IMR-90 (cell line): ENCODE data around the gene PID1. TPM values are rescaled to one million over a fixed set of nuclear protein-coding genes. Genes with fewer than 3 reads are reported as not detected.

Experiments
- ATAC-seq: fragments of 200-7000 bp; cut with Tn5 transposase; 2 replicates; pipeline ENCODE4 v1.9.1; 2020; ENCODE audit warnings: low read depth, mild to moderate bottlenecking, moderate library complexity
- BruUV-seq: library from RNA; stranded (reverse); fragments of 400-500 nt; replicated peaks from 2 replicates; lab custom pipeline; 2021; lab: Mats Ljungman, UMichigan
- CTCF ChIA-PET: fragments of 300-600 bp; formaldehyde crosslinking; extraction: SDS; loops from one replicate; lab custom pipeline; 2021; ENCODE audit warnings: antibody characterized with exemption; lab: Yijun Ruan, JAX
- POLR2A ChIA-PET: fragments of 300-600 bp; sonication (Branson Sonifier 250); formaldehyde crosslinking; loops from one replicate; lab custom pipeline; 2022; ENCODE audit warnings: antibody characterized with exemption; ENCODE audit not compliant: unreplicated experiment; lab: Charles Lee
- DNase-seq: peaks from one replicate; pipeline ENCODE4 v3.0.0; 2013
- H2AFZ ChIP-seq: replicated peaks from 2 replicates; pipeline ENCODE3; 2013; ENCODE audit warnings: low read length, mild to moderate bottlenecking; ENCODE audit not compliant: poor library complexity
- H2AK5ac ChIP-seq: 2 replicates; pipeline ENCODE4 v1.6.1; 2013; ENCODE audit warnings: low read depth, low read length, inconsistent platforms
- H2AK9ac ChIP-seq: replicated peaks from 2 replicates; pipeline ENCODE3; 2013; ENCODE audit warnings: mild to moderate bottlenecking, low read depth, low read length, moderate library complexity; ENCODE audit not compliant: poor library complexity
- H2BK120ac ChIP-seq: 2 replicates; pipeline ENCODE4 v1.6.1; 2013; ENCODE audit warnings: low read depth, low read length, inconsistent platforms
- H2BK15ac ChIP-seq: 3 replicates; pipeline ENCODE4 v1.6.1; 2013; ENCODE audit warnings: low read depth, low read length, inconsistent platforms
- H2BK20ac ChIP-seq: 2 replicates; pipeline ENCODE4 v1.6.1; 2013; ENCODE audit warnings: low read depth, mild to moderate bottlenecking, inconsistent platforms, low read length, moderate library complexity
- H2BK5ac ChIP-seq: 2 replicates; pipeline ENCODE4 v1.6.1; 2013; ENCODE audit warnings: mild to moderate bottlenecking, low read depth, low read length, inconsistent platforms; ENCODE audit not compliant: poor library complexity, severe bottlenecking
- H3K14ac ChIP-seq: replicated peaks from 2 replicates; pipeline ENCODE4 v1.6.1; 2013; ENCODE audit warnings: low read depth, low read length, inconsistent platforms
- H3K18ac ChIP-seq: 2 replicates; pipeline ENCODE4 v1.6.1; 2013; ENCODE audit warnings: low read depth, low read length, control low read depth
- H3K23ac ChIP-seq: 2 replicates; pipeline ENCODE4 v1.6.1; 2013; ENCODE audit warnings: low read depth, low read length, inconsistent platforms
- H3K27ac ChIP-seq: 2 replicates; pipeline ENCODE4 v1.5.1; 2013; ENCODE audit warnings: mild to moderate bottlenecking, control low read depth, low read length; ENCODE audit not compliant: insufficient read depth
- H3K27me3 ChIP-seq: 2 replicates; pipeline ENCODE4 v1.6.1; 2013; ENCODE audit warnings: low read length; ENCODE audit not compliant: control insufficient read depth, insufficient read depth
- H3K36me3 ChIP-seq: 2 replicates; pipeline ENCODE4 v1.6.1; 2013; ENCODE audit warnings: low read length, mixed read lengths; ENCODE audit not compliant: control insufficient read depth, insufficient read depth
- H3K4ac ChIP-seq: 2 replicates; pipeline ENCODE4 v1.6.1; 2013; ENCODE audit warnings: low read depth, low read length, inconsistent platforms
- H3K4me1 ChIP-seq: 2 replicates; pipeline ENCODE4 v1.6.1; 2013; ENCODE audit warnings: low read length, mixed read lengths; ENCODE audit not compliant: control insufficient read depth, insufficient read depth
- H3K4me2 ChIP-seq: 2 replicates; pipeline ENCODE4 v1.6.1; 2013; ENCODE audit warnings: low read depth, mild to moderate bottlenecking, control low read depth, low read length, moderate library complexity
- H3K4me3 ChIP-seq: 2 replicates; pipeline ENCODE4 v1.5.1; 2013; ENCODE audit warnings: low read depth, mild to moderate bottlenecking, control low read depth, low read length, moderate library complexity; ENCODE audit not compliant: insufficient read depth
- H3K56ac ChIP-seq: 2 replicates; pipeline ENCODE4 v1.6.1; 2013; ENCODE audit warnings: low read length, inconsistent platforms; ENCODE audit not compliant: insufficient read depth; ENCODE audit errors: extremely low read depth
- H3K79me1 ChIP-seq, 2 experiments: 2 replicates each; pipeline ENCODE4 v1.6.1; 2013; ENCODE audit warnings: low read length in 2 of 2, inconsistent platforms in 1 of 2, low read depth in 1 of 2
- H3K9ac ChIP-seq: 2 replicates; pipeline ENCODE4 v1.6.1; 2013; ENCODE audit warnings: low read depth, low read length, control low read depth
- H3K9me1 ChIP-seq: 2 replicates; pipeline ENCODE4 v1.6.1; 2013; ENCODE audit warnings: low read length, inconsistent platforms; ENCODE audit not compliant: insufficient read depth
- H3K9me3 ChIP-seq: 2 replicates; pipeline ENCODE4 v1.6.1; 2013; ENCODE audit warnings: low read length; ENCODE audit not compliant: control insufficient read depth, insufficient read depth
- H4K20me1 ChIP-seq: 2 replicates; pipeline ENCODE4 v1.6.1; 2013; ENCODE audit warnings: low read length, inconsistent platforms; ENCODE audit not compliant: insufficient read depth
- H4K5ac ChIP-seq: 2 replicates; pipeline ENCODE4 v1.6.1; 2013; ENCODE audit warnings: mild to moderate bottlenecking, low read depth, low read length, control low read depth
- H4K8ac ChIP-seq, 2 experiments: 2 replicates each; pipeline ENCODE4 v1.6.1; 2013; ENCODE audit warnings: low read depth in 2 of 2, low read length in 2 of 2, control low read depth in 1 of 2, inconsistent platforms in 1 of 2
- H4K91ac ChIP-seq: 2 replicates; pipeline ENCODE4 v1.6.1; 2013; ENCODE audit warnings: low read depth, low read length, inconsistent platforms; ENCODE audit not compliant: insufficient read depth
- BHLHE40 ChIP-seq: fragments of 150-350 bp; IDR thresholded peaks from 2 replicates; pipeline ENCODE4 v1.6.1; 2016; ENCODE audit warnings: mild to moderate bottlenecking, low read depth, low read length
- CEBPB ChIP-seq: IDR thresholded peaks from 2 replicates; pipeline ENCODE4 v1.6.1; 2012; ENCODE audit warnings: low read depth, low read length, improper control_type of control experiment
- CHD1 ChIP-seq: IDR thresholded peaks from 2 replicates; pipeline ENCODE4 v1.6.1; 2012; ENCODE audit warnings: low read depth, low read length, improper control_type of control experiment
- CTCF ChIP-seq: conservative IDR thresholded peaks from 2 replicates; pipeline ENCODE4 v1.5.1; 2012; ENCODE audit warnings: mild to moderate bottlenecking, low read depth, low read length, improper control_type of control experiment
- ELK1 ChIP-seq: fragments of 150-350 bp; IDR thresholded peaks from 2 replicates; pipeline ENCODE4 v1.6.1; 2016; ENCODE audit warnings: low read depth, mild to moderate bottlenecking, low read length, moderate library complexity, borderline replicate concordance
- FOS ChIP-seq: fragments of 150-350 bp; IDR thresholded peaks from 2 replicates; pipeline ENCODE4 v1.6.1; 2016; ENCODE audit warnings: low read depth, low read length
- MAFK ChIP-seq: IDR thresholded peaks from 2 replicates; pipeline ENCODE4 v1.6.1; 2012; ENCODE audit warnings: low read depth, low read length, improper control_type of control experiment
- MAZ ChIP-seq: IDR thresholded peaks from 2 replicates; pipeline ENCODE4 v1.6.1; 2012; ENCODE audit warnings: low read depth, mild to moderate bottlenecking, low read length, improper control_type of control experiment, moderate library complexity, borderline replicate concordance
- MXI1 ChIP-seq: IDR thresholded peaks from 2 replicates; pipeline ENCODE4 v1.6.1; 2012; ENCODE audit warnings: low read depth, mild to moderate bottlenecking, low read length, moderate library complexity, borderline replicate concordance
- NFE2L2 ChIP-seq: fragments of 150-350 bp; IDR thresholded peaks from 2 replicates; pipeline ENCODE4 v1.6.1; 2016; ENCODE audit warnings: low read depth, mild to moderate bottlenecking, low read length
- POLR2A ChIP-seq: IDR thresholded peaks from 2 replicates; pipeline ENCODE4 v1.6.1; 2012; ENCODE audit warnings: mild to moderate bottlenecking, low read depth, low read length
- RAD21 ChIP-seq: IDR thresholded peaks from 2 replicates; pipeline ENCODE4 v1.6.1; 2012; ENCODE audit warnings: low read length, improper control_type of control experiment
- RCOR1 ChIP-seq: IDR thresholded peaks from 2 replicates; pipeline ENCODE4 v1.6.1; 2012; ENCODE audit warnings: mild to moderate bottlenecking, low read length, improper control_type of control experiment; ENCODE audit not compliant: insufficient replicate concordance
- RFX5 ChIP-seq: IDR thresholded peaks from 2 replicates; pipeline ENCODE4 v1.8.0; 2012; ENCODE audit warnings: low read depth, mild to moderate bottlenecking, low read length, moderate library complexity
- USF2 ChIP-seq: fragments of 150-350 bp; IDR thresholded peaks from 2 replicates; pipeline ENCODE4 v1.6.1; 2017; ENCODE audit warnings: mild to moderate bottlenecking, antibody characterized with exemption, low read length, low read depth
- WGBS, 2 experiments: methylation state at CpG; one replicate each; pipeline versions ENCODE4 v1.1.5 to v1.1.7; 2013; ENCODE audit warnings: missing lambda C conversion rate in 2 of 2; ENCODE audit not compliant: insufficient read length in 1 of 2; ENCODE audit errors: extremely low coverage in 2 of 2; 5-methylcytosine and 5-hydroxymethylcytosine counted together
- dilution Hi-C: fragments of 300-500 bp; cut with HindIII; formaldehyde crosslinking; loops from one replicate; pipeline ENCODE4 v1.14.3; 2018; ENCODE audit warnings: low sequenced_read_pairs; ENCODE audit not compliant: unreplicated experiment
- in situ Hi-C: fragments of 300-500 bp; cut with MboI; formaldehyde crosslinking; loops from 3 replicates; pipeline ENCODE4 v1.14.3; 2019; ENCODE audit warnings: low sequenced_read_pairs, inconsistent platforms, mixed read lengths
- intact Hi-C: fragments of 100-400 bp; cut with micrococcal nuclease; formaldehyde crosslinking; loops from 2 replicates; pipeline ENCODE4 v1.10.0; 2022
- polyA plus RNA-seq, 3 experiments: library from polyadenylated mRNA; depleted of rRNA; stranded (reverse); fragments of >200 nt; gene quantifications; 2 replicates each; pipeline ENCODE4 v1.2.3, GENCODE V29; 2012; ENCODE audit warnings: low replicate concordance in 1 of 3
- total RNA-seq: library from RNA; depleted of rRNA; stranded (reverse); fragments of >200 nt; gene quantifications from 2 replicates; pipeline ENCODE4 v1.2.3, GENCODE V29; 2012

Gene PID1
- total and polyA plus RNA-seq, 2 of the 4 experiments (the other 2 are of a cell fraction): 0.90 to 1.9 TPM

GRCh38 chr2:229180658-229181057 is 90.4 kb downstream of the PID1 start:
- BruUV-seq: no TSS peak
- dilution Hi-C loops: no loop called here
- no peak for ATAC-seq
- H2BK5ac ChIP-seq: no peak overlapping the region
- ChIA-PET POLR2A (no interaction called here), CTCF (no interaction called here)
- H4K20me1 ChIP-seq: no peaks in the 10 kb centered on the region
- H4K5ac ChIP-seq: no peak overlapping the region
- H4K8ac ChIP-seq: no peak overlapping the region
- H4K91ac ChIP-seq: no peak overlapping the region
- H2AK5ac ChIP-seq: no peak overlapping the region
- no peak overlapping the region for H3K4me2 ChIP-seq
- no peaks in the 10 kb centered on the region for H3K79me1 ChIP-seq
- TF ChIP-seq CEBPB: no peak
- no peak for TF ChIP-seq ELK1
- no peak for TF ChIP-seq MXI1
- no peak for TF ChIP-seq MAZ
- TF ChIP-seq MAFK: no peak
- no peak for TF ChIP-seq POLR2A
- no peak for TF ChIP-seq USF2
- TF ChIP-seq CTCF: no peak
- TF ChIP-seq RAD21: no peak
- TF ChIP-seq FOS: no peak
- TF ChIP-seq RCOR1: no peak
- TF ChIP-seq BHLHE40: no peak
- no peak for TF ChIP-seq NFE2L2
- TF ChIP-seq RFX5: no peak
- no peak for TF ChIP-seq CHD1
- no peak for DNase-seq
- no peak overlapping the region for H3K4me3 ChIP-seq
- in situ Hi-C loops: no loop called here
- no peak overlapping the region for H3K14ac ChIP-seq
- H3K18ac ChIP-seq: no peak overlapping the region
- H3K4me1 ChIP-seq: no peaks in the 10 kb centered on the region
- no peak overlapping the region for H2AK9ac ChIP-seq
- no peak overlapping the region for H3K9ac ChIP-seq
- H3K23ac ChIP-seq: no peak overlapping the region
- H3K27ac ChIP-seq: no peak overlapping the region
- H3K36me3 ChIP-seq: no peaks in the 10 kb centered on the region
- H3K9me3 ChIP-seq: peaks cover 14% of the 10 kb centered on the region
- H2BK20ac ChIP-seq: no peak overlapping the region
- no peak overlapping the region for H2BK120ac ChIP-seq
- intact Hi-C loops: no loop called here
- no peaks in the 10 kb centered on the region for H3K9me1 ChIP-seq
- H3K56ac ChIP-seq: no peak overlapping the region
- H2BK15ac ChIP-seq: no peak overlapping the region
- H3K27me3 ChIP-seq: no peaks in the 10 kb centered on the region
- H3K4ac ChIP-seq: no peak overlapping the region
- 90% methylated on average over 14 of the region's 26 CpGs; no CpG with 5 or more reads in 1 of the 2 experiments for WGBS, 2 experiments
- H2AFZ ChIP-seq: no peak overlapping the region
